HG03342 (cell line): ENCODE results near the gene GALNT18.

Experiments
- ATAC-seq: cut with Tn5 transposase; IDR thresholded peaks from one replicate; pipeline ENCODE4 v1.9.1; 2021; ENCODE audit warnings: mild to moderate bottlenecking, moderate library complexity; ENCODE audit not compliant: unreplicated experiment

Gene GALNT18

GRCh38 chr11:11251394-11251970, 370.3 kb downstream of the GALNT18 start:
- no peak for ATAC-seq

GRCh38 chr11:11250470-11250869, 371.3 kb downstream of the GALNT18 start:
- ATAC-seq, result no peak

GRCh38 chr11:11247576-11247975, 374.2 kb downstream of the GALNT18 start:
- ATAC-seq, result no peak

- ATAC-seq, result no peak
Measured at GRCh38 chr11:11247086-11247485, 374.7 kb downstream of the GALNT18 start.

DNA sequence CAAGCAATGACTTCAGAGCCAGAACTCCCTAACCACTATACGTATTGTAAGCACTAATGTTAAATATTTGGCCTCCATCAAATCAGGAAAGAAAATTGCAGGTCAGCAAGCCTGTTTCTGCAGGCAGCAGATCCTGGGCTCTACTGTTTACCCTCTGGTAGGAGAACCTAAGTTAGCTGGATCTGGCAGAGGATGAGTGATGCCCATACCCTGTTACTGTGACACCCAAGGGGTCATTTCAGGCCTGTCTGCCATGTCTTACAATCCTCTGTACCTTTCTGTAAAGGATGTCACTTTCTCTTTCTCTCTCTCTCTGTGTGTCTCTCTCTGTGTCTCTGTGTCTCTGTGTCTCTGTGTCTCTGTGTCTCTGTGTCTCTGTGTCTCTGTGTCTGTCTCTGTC, 375.6 kb downstream of the GALNT18 start:
- ATAC-seq, result no peak

GRCh38 chr11:11245453-11245852, 376.4 kb downstream of the GALNT18 start:
- no peak for ATAC-seq

- peak; percentile 16 for ATAC-seq
Measured at GRCh38 chr11:11244470-11245080, 377.2 kb downstream of the GALNT18 start.

- ATAC-seq, result peak; percentile 80
Measured at GRCh38 chr11:11243590-11244469, 378.0 kb downstream of the GALNT18 start.

DNA sequence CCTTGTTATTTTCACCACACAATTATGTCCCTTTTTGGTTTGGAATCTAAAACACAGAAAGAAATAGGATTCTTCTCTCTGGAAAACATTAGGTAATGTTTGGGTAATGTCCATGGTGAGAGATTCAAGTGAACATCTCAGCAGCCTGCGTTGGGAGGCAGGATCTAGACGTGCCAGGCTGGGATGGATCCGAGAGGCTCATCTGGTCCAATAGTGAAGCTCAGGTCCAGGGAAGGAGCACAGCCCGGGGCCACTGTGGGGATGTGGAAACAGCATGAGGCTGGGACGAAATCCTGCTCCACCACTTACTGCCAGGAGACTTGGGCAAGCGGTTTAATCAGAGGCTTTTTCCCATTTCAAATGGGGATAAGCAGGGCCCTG, 378.6 kb downstream of the GALNT18 start:
- no peak for ATAC-seq

GRCh38 chr11:11241284-11241683, 380.5 kb downstream of the GALNT18 start:
- no peak for ATAC-seq

- ATAC-seq, result no peak
Measured at GRCh38 chr11:11239959-11240358, 381.8 kb downstream of the GALNT18 start.

GRCh38 chr11:11237070-11237832, 384.6 kb downstream of the GALNT18 start:
- ATAC-seq, result no peak

DNA sequence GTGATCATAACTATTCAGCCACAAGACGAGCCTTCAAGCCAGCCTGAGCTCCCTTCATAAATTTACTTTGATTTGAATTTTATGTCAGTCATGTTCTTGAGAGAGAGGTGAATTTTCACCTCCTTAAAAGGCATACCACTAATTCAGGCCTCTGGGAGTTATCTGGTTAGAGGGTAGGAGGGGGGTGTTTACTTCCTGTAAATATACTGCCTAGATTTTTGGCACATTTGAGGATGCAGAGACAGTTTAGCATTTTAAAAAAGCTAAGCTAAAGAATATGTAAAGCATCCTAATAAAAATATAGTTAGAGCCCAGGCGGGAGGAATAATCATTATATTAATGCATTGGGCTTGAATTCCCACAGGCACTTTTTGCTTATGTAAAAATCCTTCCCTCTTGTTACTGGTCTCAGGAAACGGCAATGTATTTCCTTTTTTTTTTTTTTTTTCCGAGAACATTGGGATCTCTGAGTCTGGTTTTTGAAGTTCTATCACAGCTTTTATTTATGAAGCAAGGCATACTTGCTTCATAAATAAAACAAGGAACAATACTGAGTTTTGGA, 385.2 kb downstream of the GALNT18 start:
- no peak for ATAC-seq

DNA sequence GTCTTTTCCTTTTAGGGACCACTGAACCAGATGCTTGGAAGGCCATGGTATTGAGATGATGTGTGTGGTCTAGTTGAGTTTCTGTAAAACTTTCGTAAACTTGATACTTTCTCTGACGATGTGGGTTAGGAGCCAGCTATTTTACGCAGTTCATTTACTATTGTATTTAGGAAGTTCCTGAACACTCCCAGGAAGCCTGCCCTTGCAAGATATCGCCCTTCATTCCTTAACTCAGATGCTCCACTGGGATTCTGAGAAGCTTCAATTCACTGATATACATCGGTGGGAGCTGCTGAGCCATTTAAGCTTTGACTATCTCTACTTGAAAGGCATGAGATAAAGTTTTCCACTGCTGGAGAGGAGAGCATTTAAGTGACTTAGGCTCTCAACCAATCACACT, 390.0 kb downstream of the GALNT18 start:
- no peak for ATAC-seq

GRCh38 chr11:11230802-11231562, 390.8 kb downstream of the GALNT18 start:
- peak; percentile 78 for ATAC-seq

DNA sequence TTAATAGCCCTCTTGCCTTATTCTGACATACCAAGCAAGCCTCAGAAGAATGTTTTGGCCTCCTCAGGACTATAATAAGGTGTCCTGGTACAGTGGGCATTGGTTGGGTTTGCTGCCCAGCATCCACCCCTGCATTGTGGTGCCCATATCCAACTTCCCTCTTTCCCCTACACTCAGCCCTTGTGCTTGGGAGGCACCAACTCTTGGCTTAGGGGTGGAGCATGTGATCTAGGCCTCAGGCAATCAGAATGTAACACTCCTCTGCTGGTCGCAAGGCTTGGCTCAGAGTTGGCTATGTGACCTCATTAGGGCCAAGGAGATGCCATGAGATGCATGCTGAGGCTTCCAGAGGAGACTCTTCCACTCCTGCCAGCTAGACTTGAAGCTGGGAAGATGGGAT, 391.7 kb downstream of the GALNT18 start:
- no peak for ATAC-seq

- no peak for ATAC-seq
Measured at GRCh38 chr11:11229647-11230046, 392.2 kb downstream of the GALNT18 start.

GRCh38 chr11:11227296-11228085, 394.3 kb downstream of the GALNT18 start:
- no peak for ATAC-seq
